MCF 10A (cell line): Measurements from ENCODE around the gene B4GALT2. TPM values are rescaled to one million over a fixed set of nuclear protein-coding genes. Genes with fewer than 3 reads are reported as not detected.

ENCODE experiments used
- BruUV-seq: library from RNA; stranded (reverse); fragments of 400-500 nt; replicated peaks from 2 replicates; lab custom pipeline; 2021; lab: Mats Ljungman, UMichigan
- CTCF ChIA-PET: fragments of 300-600 bp; sonication (Branson Sonifier 250); formaldehyde crosslinking; extraction: SDS; loops from one replicate; lab custom pipeline; 2021; ENCODE audit warnings: antibody characterized with exemption, inconsistent platforms; lab: Yijun Ruan, JAX
- POLR2A ChIA-PET: fragments of 300-600, 350-650 bp; sonication (Branson Sonifier 250); formaldehyde crosslinking; extraction: SDS; loops from one replicate; lab custom pipeline; 2020; ENCODE audit warnings: antibody characterized with exemption, inconsistent platforms; lab: Yijun Ruan, JAX
- DNase-seq: peaks from one replicate; pipeline ENCODE4 v3.0.0-alpha.2; 2018; ENCODE audit not compliant: unreplicated experiment
- H3K27ac Mint-ChIP-seq: one replicate; pipeline ENCODE4 v1.8.0; 2022; ENCODE audit warnings: mild to moderate bottlenecking, low read depth, mixed read lengths; ENCODE audit not compliant: unreplicated experiment
- H3K27me3 Mint-ChIP-seq: one replicate; pipeline ENCODE4 v1.8.0; 2022; ENCODE audit warnings: mixed read lengths; ENCODE audit not compliant: insufficient read depth, unreplicated experiment
- H3K36me3 Mint-ChIP-seq: one replicate; pipeline ENCODE4 v1.8.0; 2022; ENCODE audit warnings: mild to moderate bottlenecking, moderate library complexity, mixed read lengths; ENCODE audit not compliant: insufficient read depth, unreplicated experiment
- H3K4me1 Mint-ChIP-seq: one replicate; pipeline ENCODE4 v1.8.0; 2022; ENCODE audit warnings: mixed read lengths; ENCODE audit not compliant: insufficient read depth, unreplicated experiment
- H3K4me3 Mint-ChIP-seq: one replicate; pipeline ENCODE4 v1.8.0; 2022; ENCODE audit warnings: mild to moderate bottlenecking, moderate library complexity, mixed read lengths; ENCODE audit not compliant: unreplicated experiment
- H3K9me3 Mint-ChIP-seq: one replicate; pipeline ENCODE4 v1.8.0; 2022; ENCODE audit warnings: mixed read lengths; ENCODE audit not compliant: unreplicated experiment
- CTCF ChIP-seq: fragments of 200-600 bp; IDR thresholded peaks from one replicate; pipeline ENCODE4 v1.8.0; 2022; ENCODE audit warnings: antibody characterized with exemption, mild to moderate bottlenecking; ENCODE audit not compliant: unreplicated experiment
- intact Hi-C: fragments of 100-400 bp; cut with micrococcal nuclease; formaldehyde crosslinking; loops from 2 replicates; pipeline ENCODE4 v1.14.1; 2022
- total RNA-seq: library from RNA; stranded (reverse); gene quantifications from 2 replicates; pipeline ENCODE4 v1.2.3, GENCODE V29; 2022

B4GALT2 gene
- total RNA-seq, 1 experiment from 2014 or later = 68.4 TPM

- H3K27me3 Mint-ChIP-seq = no peaks in the 10 kb centered on the region
- intact Hi-C loops = no loop called here
- DNase-seq = no peak
- no peaks in the 10 kb centered on the region for H3K9me3 Mint-ChIP-seq
- H3K4me3 Mint-ChIP-seq = no peak overlapping the region
- peaks cover 14% of the 10 kb centered on the region for H3K4me1 Mint-ChIP-seq
- POLR2A ChIA-PET = no interaction called here
- no peak for TF ChIP-seq CTCF
- no TSS peak for BruUV-seq
- H3K27ac Mint-ChIP-seq = no peak overlapping the region
- CTCF ChIA-PET = interaction anchor here (2.8 kb wide), 1 partner anchor 34 kb away, joined by 21 read pairs; no protein-coding TSS in a partner anchor
- no peaks in the 10 kb centered on the region for H3K36me3 Mint-ChIP-seq
Measured at GRCh38 chr1:44038876-44039657, 60.1 kb downstream of the B4GALT2 start.

GRCh38 chr1:44040418-44040817 is 61.4 kb downstream of the B4GALT2 start:
- Mint-ChIP-seq H3K36me3 (no peaks in the 10 kb centered on the region), H3K27me3 (no peaks in the 10 kb centered on the region), H3K27ac (no peak overlapping the region), H3K4me3 (no peak overlapping the region), H3K9me3 (no peaks in the 10 kb centered on the region), H3K4me1 (peaks cover 17% of the 10 kb centered on the region)
- DNase-seq = no peak
- no TSS peak for BruUV-seq
- ChIA-PET CTCF (interaction anchor here (1.0 to 2.8 kb wide), 3 partner anchors 9 to 35 kb away, joined by 3 to 21 read pairs (median 5); no protein-coding TSS in a partner anchor), POLR2A (interaction anchor here (0.7 to 1.4 kb wide), 2 partner anchors 8 to 20 kb away, joined by 3 read pairs; no protein-coding TSS in a partner anchor)
- TF ChIP-seq CTCF = no peak
- intact Hi-C loops = no loop called here

Other genes with a start within 250 kb of the B4GALT2 start
- gene ARTN, start 45.4 kb upstream of the B4GALT2 start, total RNA-seq = 1.9 TPM in 2 replicates
- gene IPO13, start 32.3 kb upstream of the B4GALT2 start, total RNA-seq = 23.9 and 31.4 TPM in 2 replicates
- gene DPH2, start 9.2 kb upstream of the B4GALT2 start, total RNA-seq = 27.9 and 38.9 TPM in 2 replicates
- gene ATP6V0B, start 4.2 kb upstream of the B4GALT2 start, total RNA-seq = 120 and 141 TPM in 2 replicates
- gene CCDC24, start 12.4 kb downstream of the B4GALT2 start, total RNA-seq = 3.6 and 4.8 TPM in 2 replicates
- gene SLC6A9, start 52.3 kb downstream of the B4GALT2 start, total RNA-seq = 62.2 and 64.9 TPM in 2 replicates
- not detected in 2 replicates for gene KLF17, start 139.6 kb downstream of the B4GALT2 start, total RNA-seq
- 0.10 TPM in 1 of 2 replicates, not detected in the other for gene KLF18, start 162.4 kb downstream of the B4GALT2 start, total RNA-seq
- gene DMAP1, start 234.3 kb downstream of the B4GALT2 start, total RNA-seq = 36.6 and 38.5 TPM in 2 replicates